WI38 (cell line): ENCODE data around the gene PDXDC1.

Source experiments
- H3K4me3 ChIP-seq: 2 replicates; pipeline ENCODE4 v1.5.1; 2011; ENCODE audit warnings: low read depth, mild to moderate bottlenecking, control low read depth, low read length
- CTCF ChIP-seq: IDR thresholded peaks from 2 replicates; pipeline ENCODE4 v1.5.1; 2012; ENCODE audit warnings: low read depth, mild to moderate bottlenecking, control low read depth, low read length

Gene PDXDC1

GRCh38 chr16:15051387-15051951 is 76.6 kb downstream of the PDXDC1 start:
- TF ChIP-seq CTCF = no peak
- H3K4me3 ChIP-seq = no peak overlapping the region

- H3K4me3 ChIP-seq = no peak overlapping the region
- TF ChIP-seq CTCF = no peak
These were observed 78.1 kb downstream of the PDXDC1 start for GRCh38 chr16:15052747-15053476.

- no peak overlapping the region for H3K4me3 ChIP-seq
- no peak for TF ChIP-seq CTCF
These were observed 79.1 kb downstream of the PDXDC1 start for GRCh38 chr16:15053904-15054303.

GRCh38 chr16:15054357-15055140 is 79.7 kb downstream of the PDXDC1 start:
- no peak for TF ChIP-seq CTCF
- peak overlapping the region; percentile 96 for H3K4me3 ChIP-seq

- TF ChIP-seq CTCF = no peak
These were observed 80.6 kb downstream of the PDXDC1 start for GRCh38 chr16:15055141-15056053.

GRCh38 chr16:15057681-15058417 is 83.0 kb downstream of the PDXDC1 start:
- TF ChIP-seq CTCF = no peak
- H3K4me3 ChIP-seq = no peak overlapping the region

More at GRCh38 chr16:15055141-15056053, 80.6 kb downstream of the PDXDC1 start:
- peak overlapping the region; percentile 96 for H3K4me3 ChIP-seq
